HL-60 (cell line): ENCODE data around the gene KIF20A.

Source experiments
- POLR2AphosphoS5 ChIP-seq: IDR thresholded peaks from 2 replicates; pipeline ENCODE4 v1.6.1; 2012; ENCODE audit warnings: low read depth
- TF ChIP-seq, protein P1 (sequence below): IDR thresholded peaks from one replicate; pipeline ENCODE4 v1.5.1; 2011; ENCODE audit warnings: low read length, control low read depth, inconsistent platforms; ENCODE audit not compliant: insufficient read depth
- TF ChIP-seq, protein P2 (sequence below): IDR thresholded peaks from 2 replicates; pipeline ENCODE4 v1.6.1; 2012; ENCODE audit warnings: low read depth; ENCODE audit not compliant: insufficient replicate concordance

DNA sequence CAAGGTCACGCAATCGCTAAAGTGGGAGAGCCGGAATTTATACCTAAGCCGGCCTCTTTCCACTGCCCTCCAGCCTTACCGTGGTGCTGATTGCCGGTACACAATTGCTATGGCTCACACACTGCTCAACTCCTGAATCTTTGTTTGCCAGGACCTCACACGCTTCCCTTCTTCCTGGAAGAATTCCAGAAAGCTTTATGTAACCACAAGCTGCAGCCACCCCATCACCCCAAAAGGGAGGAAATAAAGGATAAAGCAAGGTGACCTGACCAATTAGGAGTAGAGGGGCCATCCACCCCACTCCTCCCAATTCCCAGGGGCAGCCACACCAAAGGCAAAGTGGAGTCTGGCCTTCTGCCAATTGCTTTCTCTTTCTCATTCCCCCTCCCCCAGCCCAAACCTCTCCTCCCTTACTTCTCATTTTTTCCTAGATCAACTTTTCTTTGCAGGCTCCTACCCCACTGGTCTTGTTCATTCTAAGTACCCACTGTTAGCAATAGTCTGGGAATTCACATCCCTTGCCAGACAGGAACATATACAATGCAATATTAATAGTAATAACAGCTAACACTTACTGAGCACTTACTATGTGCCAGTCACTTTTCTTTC lies 52.2 kb downstream of the KIF20A start:
- TF ChIP-seq, protein P1, sequence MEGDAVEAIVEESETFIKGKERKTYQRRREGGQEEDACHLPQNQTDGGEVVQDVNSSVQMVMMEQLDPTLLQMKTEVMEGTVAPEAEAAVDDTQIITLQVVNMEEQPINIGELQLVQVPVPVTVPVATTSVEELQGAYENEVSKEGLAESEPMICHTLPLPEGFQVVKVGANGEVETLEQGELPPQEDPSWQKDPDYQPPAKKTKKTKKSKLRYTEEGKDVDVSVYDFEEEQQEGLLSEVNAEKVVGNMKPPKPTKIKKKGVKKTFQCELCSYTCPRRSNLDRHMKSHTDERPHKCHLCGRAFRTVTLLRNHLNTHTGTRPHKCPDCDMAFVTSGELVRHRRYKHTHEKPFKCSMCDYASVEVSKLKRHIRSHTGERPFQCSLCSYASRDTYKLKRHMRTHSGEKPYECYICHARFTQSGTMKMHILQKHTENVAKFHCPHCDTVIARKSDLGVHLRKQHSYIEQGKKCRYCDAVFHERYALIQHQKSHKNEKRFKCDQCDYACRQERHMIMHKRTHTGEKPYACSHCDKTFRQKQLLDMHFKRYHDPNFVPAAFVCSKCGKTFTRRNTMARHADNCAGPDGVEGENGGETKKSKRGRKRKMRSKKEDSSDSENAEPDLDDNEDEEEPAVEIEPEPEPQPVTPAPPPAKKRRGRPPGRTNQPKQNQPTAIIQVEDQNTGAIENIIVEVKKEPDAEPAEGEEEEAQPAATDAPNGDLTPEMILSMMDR: no peak
- TF ChIP-seq, protein P2, sequence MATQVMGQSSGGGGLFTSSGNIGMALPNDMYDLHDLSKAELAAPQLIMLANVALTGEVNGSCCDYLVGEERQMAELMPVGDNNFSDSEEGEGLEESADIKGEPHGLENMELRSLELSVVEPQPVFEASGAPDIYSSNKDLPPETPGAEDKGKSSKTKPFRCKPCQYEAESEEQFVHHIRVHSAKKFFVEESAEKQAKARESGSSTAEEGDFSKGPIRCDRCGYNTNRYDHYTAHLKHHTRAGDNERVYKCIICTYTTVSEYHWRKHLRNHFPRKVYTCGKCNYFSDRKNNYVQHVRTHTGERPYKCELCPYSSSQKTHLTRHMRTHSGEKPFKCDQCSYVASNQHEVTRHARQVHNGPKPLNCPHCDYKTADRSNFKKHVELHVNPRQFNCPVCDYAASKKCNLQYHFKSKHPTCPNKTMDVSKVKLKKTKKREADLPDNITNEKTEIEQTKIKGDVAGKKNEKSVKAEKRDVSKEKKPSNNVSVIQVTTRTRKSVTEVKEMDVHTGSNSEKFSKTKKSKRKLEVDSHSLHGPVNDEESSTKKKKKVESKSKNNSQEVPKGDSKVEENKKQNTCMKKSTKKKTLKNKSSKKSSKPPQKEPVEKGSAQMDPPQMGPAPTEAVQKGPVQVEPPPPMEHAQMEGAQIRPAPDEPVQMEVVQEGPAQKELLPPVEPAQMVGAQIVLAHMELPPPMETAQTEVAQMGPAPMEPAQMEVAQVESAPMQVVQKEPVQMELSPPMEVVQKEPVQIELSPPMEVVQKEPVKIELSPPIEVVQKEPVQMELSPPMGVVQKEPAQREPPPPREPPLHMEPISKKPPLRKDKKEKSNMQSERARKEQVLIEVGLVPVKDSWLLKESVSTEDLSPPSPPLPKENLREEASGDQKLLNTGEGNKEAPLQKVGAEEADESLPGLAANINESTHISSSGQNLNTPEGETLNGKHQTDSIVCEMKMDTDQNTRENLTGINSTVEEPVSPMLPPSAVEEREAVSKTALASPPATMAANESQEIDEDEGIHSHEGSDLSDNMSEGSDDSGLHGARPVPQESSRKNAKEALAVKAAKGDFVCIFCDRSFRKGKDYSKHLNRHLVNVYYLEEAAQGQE: no peak
- TF ChIP-seq POLR2AphosphoS5: no peak
